Measurements from ENCODE around the gene RETN. TPM values are rescaled to one million over a fixed set of nuclear protein-coding genes. Genes with fewer than 3 reads are reported as not detected.

RETN gene
- polyA plus RNA-seq, 1 donor, result 3.0 TPM

- DNase-seq (ENCODE audit: low read depth), result no peak
Measured at GRCh38 chr19:7705387-7706187, 36.7 kb downstream of the RETN start.

GRCh38 chr19:7706188-7706954, 37.5 kb downstream of the RETN start:
- no peak for DNase-seq (ENCODE audit: low read depth)

GRCh38 chr19:7706955-7707456, 38.2 kb downstream of the RETN start:
- DNase-seq (ENCODE audit: low read depth), result no peak

- no peak for DNase-seq (ENCODE audit: low read depth)
Measured at GRCh38 chr19:7709932-7710460, 41.1 kb downstream of the RETN start.

GRCh38 chr19:7710616-7711015, 41.8 kb downstream of the RETN start:
- no peak for DNase-seq (ENCODE audit: low read depth)

- DNase-seq (ENCODE audit: low read depth), result no peak
Measured at GRCh38 chr19:7715671-7716070, 46.8 kb downstream of the RETN start.

GRCh38 chr19:7716762-7717161, 47.9 kb downstream of the RETN start:
- no peak for DNase-seq (ENCODE audit: low read depth)

GRCh38 chr19:7718668-7719067, 49.8 kb downstream of the RETN start:
- DNase-seq (ENCODE audit: low read depth), result no peak

Other genes with a start within 250 kb of the RETN start
- 2.3 TPM for gene PEX11G, start 180.0 kb upstream of the RETN start, polyA plus RNA-seq (ENCODE audit: insufficient read length)
- gene ZNF358, start 152.9 kb upstream of the RETN start, polyA plus RNA-seq (ENCODE audit: insufficient read length), result 53.0 TPM
- 14.2 TPM for gene MCOLN1, start 146.4 kb upstream of the RETN start, polyA plus RNA-seq (ENCODE audit: insufficient read length)
- 31.5 TPM for gene PNPLA6, start 133.3 kb upstream of the RETN start, polyA plus RNA-seq (ENCODE audit: insufficient read length)
- 0.14 TPM for gene CAMSAP3, start 73.2 kb upstream of the RETN start, polyA plus RNA-seq (ENCODE audit: insufficient read length)
- gene XAB2, start 39.5 kb upstream of the RETN start, polyA plus RNA-seq (ENCODE audit: insufficient read length), result 20.4 TPM
- gene PET100, start 39.3 kb upstream of the RETN start, polyA plus RNA-seq (ENCODE audit: insufficient read length), result 61.0 TPM
- not detected for gene PCP2, start 35.3 kb upstream of the RETN start, polyA plus RNA-seq (ENCODE audit: insufficient read length)
- gene STXBP2, start 31.9 kb upstream of the RETN start, polyA plus RNA-seq (ENCODE audit: insufficient read length), result 4.0 TPM
- 0.14 TPM for gene MCEMP1, start 8.0 kb downstream of the RETN start, polyA plus RNA-seq (ENCODE audit: insufficient read length)
- gene TRAPPC5, start 11.8 kb downstream of the RETN start, polyA plus RNA-seq (ENCODE audit: insufficient read length), result 36.6 TPM
- 0.78 TPM for gene FCER2, start 33.1 kb downstream of the RETN start, polyA plus RNA-seq (ENCODE audit: insufficient read length)
- gene CLEC4G, start 63.1 kb downstream of the RETN start, polyA plus RNA-seq (ENCODE audit: insufficient read length), result 0.10 TPM
- gene CD209, start 78.5 kb downstream of the RETN start, polyA plus RNA-seq (ENCODE audit: insufficient read length), result 2.3 TPM
- 0.14 TPM for gene CLEC4M, start 94.2 kb downstream of the RETN start, polyA plus RNA-seq (ENCODE audit: insufficient read length)
- 13.4 TPM for gene EVI5L, start 161.2 kb downstream of the RETN start, polyA plus RNA-seq (ENCODE audit: insufficient read length)
- gene PRR36, start 205.3 kb downstream of the RETN start, polyA plus RNA-seq (ENCODE audit: insufficient read length), result 0.27 TPM
- 0.23 TPM for gene LRRC8E, start 219.5 kb downstream of the RETN start, polyA plus RNA-seq (ENCODE audit: insufficient read length)
- 23.3 TPM for gene MAP2K7, start 234.8 kb downstream of the RETN start, polyA plus RNA-seq (ENCODE audit: insufficient read length)
- 0.24 TPM for gene TGFBR3L, start 245.8 kb downstream of the RETN start, polyA plus RNA-seq (ENCODE audit: insufficient read length)